Measurements from ENCODE around the gene SIAE. TPM values are rescaled to one million over a fixed set of nuclear protein-coding genes. Genes with fewer than 3 reads are reported as not detected.

Gene SIAE
- total and polyA plus RNA-seq, 2 donors (not counting 1 experiment from before 2014, with no cell fraction given), result 28.9 to 67.0 TPM

- Histone ChIP-seq H3K27me3 (ENCODE audit: control insufficient read depth, insufficient read depth, low read length) (no peaks in the 10 kb centered on the region), H3K4me3 (replicated peaks in 1 of 4; ENCODE audit: control extremely low read depth in 1 of 4, insufficient read depth in 1 of 4, low read depth in 3 of 4, low read length in 4 of 4) (no peak overlapping the region), H3K4me1 (ENCODE audit: control insufficient read depth, extremely low read depth, insufficient read depth, low read length) (no peaks in the 10 kb centered on the region), H3K9ac (ENCODE audit: insufficient read depth, low read length) (no peak overlapping the region), H3K79me2 (ENCODE audit: control insufficient read depth, insufficient read depth, low read length) (no peaks in the 10 kb centered on the region), H3K9me3 (ENCODE audit: control insufficient read depth, insufficient read depth, low read depth, low read length) (no peaks in the 10 kb centered on the region), H2AFZ (ENCODE audit: low read length) (no peak overlapping the region), H3K4me2 (ENCODE audit: extremely low read depth, insufficient read depth, low read length) (no peak overlapping the region), H3K36me3 (ENCODE audit: control insufficient read depth, insufficient read depth, low read length) (no peaks in the 10 kb centered on the region), H3K27ac (ENCODE audit: insufficient read depth, low read length) (no peak overlapping the region), H4K20me1 (ENCODE audit: control insufficient read depth, extremely low read depth, insufficient read depth, low read length) (no peaks in the 10 kb centered on the region)
- TF ChIP-seq EZH2 (IDR thresholded peaks at IDR 0.05; ENCODE audit: low read length, missing control alignments) (no peak), CTCF (conservative IDR thresholded peaks at IDR 0.05 in 1 of 2, IDR thresholded peaks at IDR 0.05 in 1 of 2; ENCODE audit: low read depth in 1 of 2, low read length in 2 of 2) (no peak)
- no peak for DNase-seq (ENCODE audit: low read depth in 2 of 2)
Measured at GRCh38 chr11:124662106-124662505, 11.4 kb downstream of the SIAE start.

- Histone ChIP-seq H3K4me2 (ENCODE audit: extremely low read depth, insufficient read depth, low read length) (no peak overlapping the region), H3K79me2 (ENCODE audit: control insufficient read depth, insufficient read depth, low read length) (no peaks in the 10 kb centered on the region), H3K9ac (ENCODE audit: insufficient read depth, low read length) (no peak overlapping the region), H3K4me3 (replicated peaks in 1 of 4; ENCODE audit: control extremely low read depth in 1 of 4, insufficient read depth in 1 of 4, low read depth in 3 of 4, low read length in 4 of 4) (no peak overlapping the region), H3K4me1 (ENCODE audit: control insufficient read depth, extremely low read depth, insufficient read depth, low read length) (no peaks in the 10 kb centered on the region), H3K27me3 (ENCODE audit: control insufficient read depth, insufficient read depth, low read length) (no peaks in the 10 kb centered on the region), H3K36me3 (ENCODE audit: control insufficient read depth, insufficient read depth, low read length) (no peaks in the 10 kb centered on the region), H3K27ac (ENCODE audit: insufficient read depth, low read length) (no peak overlapping the region), H3K9me3 (ENCODE audit: control insufficient read depth, insufficient read depth, low read depth, low read length) (no peaks in the 10 kb centered on the region), H4K20me1 (ENCODE audit: control insufficient read depth, extremely low read depth, insufficient read depth, low read length) (no peaks in the 10 kb centered on the region), H2AFZ (ENCODE audit: low read length) (no peak overlapping the region)
- no peak for DNase-seq (ENCODE audit: low read depth in 2 of 2)
- TF ChIP-seq CTCF (conservative IDR thresholded peaks at IDR 0.05 in 1 of 2, IDR thresholded peaks at IDR 0.05 in 1 of 2; ENCODE audit: low read depth in 1 of 2, low read length in 2 of 2) (no peak), EZH2 (IDR thresholded peaks at IDR 0.05; ENCODE audit: low read length, missing control alignments) (no peak)
Measured at GRCh38 chr11:124661553-124661952, 12.0 kb downstream of the SIAE start.

GRCh38 chr11:124658986-124659385 lies 14.6 kb downstream of the SIAE start:
- no peak overlapping the region for H2AFZ ChIP-seq (ENCODE audit: low read length)
- no peaks in the 10 kb centered on the region for H3K4me1 ChIP-seq (ENCODE audit: control insufficient read depth, extremely low read depth, insufficient read depth, low read length)
- H3K9me3 ChIP-seq (ENCODE audit: control insufficient read depth, insufficient read depth, low read depth, low read length), result no peaks in the 10 kb centered on the region
- no peak overlapping the region for H3K4me2 ChIP-seq (ENCODE audit: extremely low read depth, insufficient read depth, low read length)
- H3K36me3 ChIP-seq (ENCODE audit: control insufficient read depth, insufficient read depth, low read length), result no peaks in the 10 kb centered on the region
- no peak overlapping the region for H3K9ac ChIP-seq (ENCODE audit: insufficient read depth, low read length)
- no peaks in the 10 kb centered on the region for H4K20me1 ChIP-seq (ENCODE audit: control insufficient read depth, extremely low read depth, insufficient read depth, low read length)
- no peaks in the 10 kb centered on the region for H3K27me3 ChIP-seq (ENCODE audit: control insufficient read depth, insufficient read depth, low read length)
- TF ChIP-seq EZH2 (IDR thresholded peaks at IDR 0.05; ENCODE audit: low read length, missing control alignments) (no peak), CTCF (conservative IDR thresholded peaks at IDR 0.05 in 1 of 2, IDR thresholded peaks at IDR 0.05 in 1 of 2; ENCODE audit: low read depth in 1 of 2, low read length in 2 of 2) (no peak)
- DNase-seq (ENCODE audit: low read depth in 2 of 2), result no peak
- no peak overlapping the region for H3K27ac ChIP-seq (ENCODE audit: insufficient read depth, low read length)
- H3K4me3 ChIP-seq (replicated peaks in 1 of 4; ENCODE audit: control extremely low read depth in 1 of 4, insufficient read depth in 1 of 4, low read depth in 3 of 4, low read length in 4 of 4), result no peak overlapping the region
- no peaks in the 10 kb centered on the region for H3K79me2 ChIP-seq (ENCODE audit: control insufficient read depth, insufficient read depth, low read length)

Data from fibroblast of lung (primary cell).